ENCODE data around the gene SURF6.

- no peak for TF ChIP-seq EP300 (IDR thresholded peaks at IDR 0.05; ENCODE audit: borderline replicate concordance in 1 of 2, low read depth in 2 of 2, low read length in 2 of 2)
- no peak for TF ChIP-seq SIN3A (conservative IDR thresholded peaks at IDR 0.05 in 1 of 2, IDR thresholded peaks at IDR 0.05 in 1 of 2; ENCODE audit: low read depth in 1 of 2, low read length in 2 of 2)
- no peak for TF ChIP-seq CEBPB (IDR thresholded peaks at IDR 0.05; ENCODE audit: low read depth, low read length)
- TF ChIP-seq SUZ12 (IDR thresholded peaks at IDR 0.05; ENCODE audit: low read length): no peak
- TF ChIP-seq ATF2 (IDR thresholded peaks at IDR 0.05; ENCODE audit: low read length): no peak
- TF ChIP-seq, protein P1, sequence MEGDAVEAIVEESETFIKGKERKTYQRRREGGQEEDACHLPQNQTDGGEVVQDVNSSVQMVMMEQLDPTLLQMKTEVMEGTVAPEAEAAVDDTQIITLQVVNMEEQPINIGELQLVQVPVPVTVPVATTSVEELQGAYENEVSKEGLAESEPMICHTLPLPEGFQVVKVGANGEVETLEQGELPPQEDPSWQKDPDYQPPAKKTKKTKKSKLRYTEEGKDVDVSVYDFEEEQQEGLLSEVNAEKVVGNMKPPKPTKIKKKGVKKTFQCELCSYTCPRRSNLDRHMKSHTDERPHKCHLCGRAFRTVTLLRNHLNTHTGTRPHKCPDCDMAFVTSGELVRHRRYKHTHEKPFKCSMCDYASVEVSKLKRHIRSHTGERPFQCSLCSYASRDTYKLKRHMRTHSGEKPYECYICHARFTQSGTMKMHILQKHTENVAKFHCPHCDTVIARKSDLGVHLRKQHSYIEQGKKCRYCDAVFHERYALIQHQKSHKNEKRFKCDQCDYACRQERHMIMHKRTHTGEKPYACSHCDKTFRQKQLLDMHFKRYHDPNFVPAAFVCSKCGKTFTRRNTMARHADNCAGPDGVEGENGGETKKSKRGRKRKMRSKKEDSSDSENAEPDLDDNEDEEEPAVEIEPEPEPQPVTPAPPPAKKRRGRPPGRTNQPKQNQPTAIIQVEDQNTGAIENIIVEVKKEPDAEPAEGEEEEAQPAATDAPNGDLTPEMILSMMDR (IDR thresholded peaks at IDR 0.05; ENCODE audit: control extremely low read depth in 1 of 3, insufficient read depth in 1 of 3, low read depth in 1 of 3, low read length in 3 of 3): no peak
- TF ChIP-seq MAX (IDR thresholded peaks at IDR 0.05): no peak
- no peak for TF ChIP-seq SP2 (IDR thresholded peaks at IDR 0.05; ENCODE audit: low read length)
- no peak for TF ChIP-seq FOSL1 (IDR thresholded peaks at IDR 0.05; ENCODE audit: insufficient read depth, low read depth, low read length)
- no peak for TF ChIP-seq EZH2 (IDR thresholded peaks at IDR 0.05; ENCODE audit: low read depth, low read length, severe bottlenecking)
- peak; percentile 42; the same call in 1 of the 2 replicates for TF ChIP-seq POLR2AphosphoS5 (IDR thresholded peaks at IDR 0.05; ENCODE audit: low read depth, low read length)
- no peak for TF ChIP-seq CREB1 (IDR thresholded peaks at IDR 0.05)
- no peak for TF ChIP-seq YY1 (IDR thresholded peaks at IDR 0.05; ENCODE audit: low read depth, low read length)
- TF ChIP-seq KDM1A (IDR thresholded peaks at IDR 0.05; ENCODE audit: borderline replicate concordance, low read length): no peak
These were observed 13.0 kb upstream of the SURF6 start for GRCh38 chr9:133348718-133349573.
